Coronary artery (tissue), 2 donors: Measurements from ENCODE around the gene NAA16.
"Not testable (repeated sequence)": the region's sequence is repeated elsewhere in the genome, so short reads cannot be mapped to it uniquely, and the experiment has no call there.

Experiments
- DNase-seq: peaks from one replicate; pipeline ENCODE4 v3.0.0-alpha.2; 2017; ENCODE audit warnings: low spot score
- H3K27ac ChIP-seq, 2 donors: fragments of 200-600 bp; sonication (generic); one replicate each; pipeline ENCODE4 v1.5.1; 2016 to 2019
- H3K4me3 ChIP-seq: fragments of 200-600 bp; sonication (generic); 2 replicates; pipeline ENCODE4 v1.5.1; 2016; ENCODE audit warnings: mild to moderate bottlenecking, moderate library complexity
- CTCF ChIP-seq: fragments of 200-600 bp; sonication (generic); IDR thresholded peaks from one replicate; pipeline ENCODE4 v1.5.1; 2019; ENCODE audit warnings: antibody characterized with exemption

NAA16 gene

GRCh38 chr13:41354416-41354815 is 43.3 kb downstream of the NAA16 start:
- no peak overlapping the region for H3K27ac ChIP-seq
- DNase-seq: no peak
- no peak overlapping the region for H3K4me3 ChIP-seq
- no peak for TF ChIP-seq CTCF

- not testable (repeated sequence) for DNase-seq, H3K27ac ChIP-seq, H3K4me3 ChIP-seq
These were observed 45.2 kb downstream of the NAA16 start for GRCh38 chr13:41356385-41356648.

GRCh38 chr13:41356786-41357185 is 45.7 kb downstream of the NAA16 start:
- DNase-seq: no peak
- no peak for TF ChIP-seq CTCF
- H3K4me3 ChIP-seq: no peak overlapping the region
- H3K27ac ChIP-seq: no peak overlapping the region

- Histone ChIP-seq H3K27ac (no peak overlapping the region), H3K4me3 (no peak overlapping the region)
- no peak for TF ChIP-seq CTCF
- no peak for DNase-seq
These were observed 50.4 kb downstream of the NAA16 start for GRCh38 chr13:41361491-41361890.

GRCh38 chr13:41364043-41364442 is 53.0 kb downstream of the NAA16 start:
- Histone ChIP-seq H3K4me3 (no peak overlapping the region), H3K27ac (no peak overlapping the region)
- no peak for TF ChIP-seq CTCF
- no peak for DNase-seq

- no peak for TF ChIP-seq CTCF
- Histone ChIP-seq H3K27ac (no peak overlapping the region), H3K4me3 (no peak overlapping the region)
- no peak for DNase-seq
These were observed 54.6 kb downstream of the NAA16 start for GRCh38 chr13:41365631-41366030.

- no peak overlapping the region for H3K4me3 ChIP-seq
- H3K27ac ChIP-seq: no peak overlapping the region
- TF ChIP-seq CTCF: no peak
- DNase-seq: no peak
These were observed 59.7 kb downstream of the NAA16 start for GRCh38 chr13:41370736-41371135.

- H3K4me3 ChIP-seq: no peak overlapping the region
- no peak overlapping the region for H3K27ac ChIP-seq
- no peak for DNase-seq
- no peak for TF ChIP-seq CTCF
These were observed 66.4 kb downstream of the NAA16 start for GRCh38 chr13:41377446-41377845.
